Activated CD4-positive, alpha-beta T cell treated with anti-CD3 and anti-CD28 coated beads, Interleukin-2, amount 50 U/mL, for 48 hours (primary cell): ENCODE measurements around the gene CFTR.

Experiments
- DNase-seq, 2 experiments: peaks; one replicate each; pipeline ENCODE4 v3.0.0-alpha.2; 2020

Gene CFTR

GRCh38 chr7:117654780-117655179, 175.0 kb downstream of the CFTR start:
- no peak for DNase-seq

GRCh38 chr7:117656806-117657205, 177.0 kb downstream of the CFTR start:
- no peak for DNase-seq

- DNase-seq = no peak
Measured at GRCh38 chr7:117659531-117660011, 179.7 kb downstream of the CFTR start.

- DNase-seq = no peak
Measured at GRCh38 chr7:117661328-117661727, 181.5 kb downstream of the CFTR start.

- no peak for DNase-seq
Measured at GRCh38 chr7:117664047-117664446, 184.2 kb downstream of the CFTR start.

GRCh38 chr7:117665368-117665767, 185.5 kb downstream of the CFTR start:
- no peak for DNase-seq

GRCh38 chr7:117666031-117666430, 186.2 kb downstream of the CFTR start:
- DNase-seq = no peak

- DNase-seq = no peak
Measured at GRCh38 chr7:117666689-117667088, 186.9 kb downstream of the CFTR start.

- DNase-seq = no peak
Measured at GRCh38 chr7:117667456-117667855, 187.6 kb downstream of the CFTR start.

GRCh38 chr7:117669818-117670217, 190.0 kb downstream of the CFTR start:
- no peak for DNase-seq

- no peak for DNase-seq
Measured at GRCh38 chr7:117672453-117672852, 192.6 kb downstream of the CFTR start.

GRCh38 chr7:117673367-117673766, 193.5 kb downstream of the CFTR start:
- DNase-seq = no peak

- no peak for DNase-seq
Measured at GRCh38 chr7:117673839-117674238, 194.0 kb downstream of the CFTR start.

GRCh38 chr7:117674617-117675016, 194.8 kb downstream of the CFTR start:
- DNase-seq = no peak

GRCh38 chr7:117675497-117676435, 195.9 kb downstream of the CFTR start:
- DNase-seq = no peak

GRCh38 chr7:117679120-117679519, 199.3 kb downstream of the CFTR start:
- no peak for DNase-seq

- no peak for DNase-seq
Measured at GRCh38 chr7:117682681-117683385, 203.0 kb downstream of the CFTR start.

GRCh38 chr7:117683430-117684175, 203.8 kb downstream of the CFTR start:
- no peak for DNase-seq

GRCh38 chr7:117685795-117686194, 206.0 kb downstream of the CFTR start:
- DNase-seq = no peak

GRCh38 chr7:117686311-117686935, 206.6 kb downstream of the CFTR start:
- DNase-seq = no peak

- no peak for DNase-seq
Measured at GRCh38 chr7:117688126-117688525, 208.3 kb downstream of the CFTR start.

- no peak for DNase-seq
Measured at GRCh38 chr7:117689406-117689805, 209.6 kb downstream of the CFTR start.

GRCh38 chr7:117690147-117690546, 210.3 kb downstream of the CFTR start:
- no peak for DNase-seq
